ENCODE results near the gene SLC44A1.

Gene SLC44A1

GRCh38 chr9:105244003-105244733, at the start of gene SLC44A1:
TSS of gene SLC44A1 (plus strand) at chr9:105244651. CDS start at chr9:105244869, 218 bp downstream.
- peak; percentile 90 to 91 for DNase-seq (ENCODE audit: low read depth in 2 of 2)

GRCh38 chr9:105195259-105195658, 49.2 kb upstream of the SLC44A1 start:
- no peak for DNase-seq (ENCODE audit: low read depth in 2 of 2)

GRCh38 chr9:105198023-105198422, 46.4 kb upstream of the SLC44A1 start:
- DNase-seq (ENCODE audit: low read depth in 2 of 2), result no peak

- DNase-seq (ENCODE audit: low read depth in 2 of 2), result no peak
These were observed 45.6 kb upstream of the SLC44A1 start for GRCh38 chr9:105198865-105199264.

GRCh38 chr9:105204416-105204815, 40.0 kb upstream of the SLC44A1 start:
- DNase-seq (ENCODE audit: low read depth in 2 of 2), result no peak

- no peak for DNase-seq (ENCODE audit: low read depth in 2 of 2)
These were observed 38.5 kb upstream of the SLC44A1 start for GRCh38 chr9:105205787-105206495.

GRCh38 chr9:105206496-105206820, 38.0 kb upstream of the SLC44A1 start:
- DNase-seq (ENCODE audit: low read depth in 2 of 2), result no peak

- DNase-seq (ENCODE audit: low read depth in 2 of 2), result no peak
These were observed 37.4 kb upstream of the SLC44A1 start for GRCh38 chr9:105206821-105207699.

- DNase-seq (ENCODE audit: low read depth in 2 of 2), result no peak
These were observed 27.8 kb upstream of the SLC44A1 start for GRCh38 chr9:105216440-105217178.

GRCh38 chr9:105218673-105219072, 25.8 kb upstream of the SLC44A1 start:
- DNase-seq (ENCODE audit: low read depth in 2 of 2), result no peak

- no peak for DNase-seq (ENCODE audit: low read depth in 2 of 2)
These were observed 25.1 kb upstream of the SLC44A1 start for GRCh38 chr9:105219291-105219805.

- no peak for DNase-seq (ENCODE audit: low read depth in 2 of 2)
These were observed 24.0 kb upstream of the SLC44A1 start for GRCh38 chr9:105220451-105220850.

- DNase-seq (ENCODE audit: low read depth in 2 of 2), result no peak
These were observed 20.8 kb upstream of the SLC44A1 start for GRCh38 chr9:105223544-105224140.

GRCh38 chr9:105226055-105226454, 18.4 kb upstream of the SLC44A1 start:
- DNase-seq (ENCODE audit: low read depth in 2 of 2), result no peak

GRCh38 chr9:105232207-105232606, 12.2 kb upstream of the SLC44A1 start:
- DNase-seq (ENCODE audit: low read depth in 2 of 2), result no peak

GRCh38 chr9:105233873-105234272, 10.6 kb upstream of the SLC44A1 start:
- DNase-seq (ENCODE audit: low read depth in 2 of 2), result no peak

- DNase-seq (ENCODE audit: low read depth in 2 of 2), result no peak
These were observed 8.2 kb upstream of the SLC44A1 start for GRCh38 chr9:105236261-105236660.

- DNase-seq (ENCODE audit: low read depth in 2 of 2), result no peak
These were observed 7.2 kb upstream of the SLC44A1 start for GRCh38 chr9:105237246-105237645.

GRCh38 chr9:105238302-105238701, 6.1 kb upstream of the SLC44A1 start:
- DNase-seq (ENCODE audit: low read depth in 2 of 2), result no peak

GRCh38 chr9:105241356-105242043, 3.0 kb upstream of the SLC44A1 start:
- DNase-seq (ENCODE audit: low read depth in 2 of 2), result no peak

Measured in stimulated activated CD4-positive, alpha-beta T cell treated with anti-CD3 and anti-CD28 coated beads, Interleukin-4, amount 100 ng/mL, for 48 hours (primary cell).